Panc1 (cell line): Measurements from ENCODE around the gene CASP3. TPM values are rescaled to one million over a fixed set of nuclear protein-coding genes. Genes with fewer than 3 reads are reported as not detected.

Experiments
- ATAC-seq: fragments of 200-7000 bp; cut with Tn5 transposase; 2 replicates; pipeline ENCODE4 v1.9.1; 2020; ENCODE audit warnings: mild to moderate bottlenecking, moderate library complexity
- BruUV-seq: library from RNA; stranded (reverse); fragments of 400-500 nt; replicated peaks from 2 replicates; lab custom pipeline; 2021; lab: Mats Ljungman, UMichigan
- CTCF ChIA-PET: fragments of 300-600 bp; sonication (Branson Sonifier 250); formaldehyde crosslinking; loops from one replicate; lab custom pipeline; 2022; ENCODE audit warnings: antibody characterized with exemption; lab: Charles Lee
- POLR2A ChIA-PET: fragments of 300-600 bp; sonication (Branson Sonifier 250); formaldehyde crosslinking; loops from one replicate; lab custom pipeline; 2022; ENCODE audit warnings: antibody characterized with exemption; lab: Charles Lee
- DNase-seq: peaks from one replicate; pipeline ENCODE4 v3.0.0-alpha.2; 2010; ENCODE audit warnings: low read depth, low spot score
- H3K27ac ChIP-seq: 2 replicates; pipeline ENCODE4 v1.5.1; 2011; ENCODE audit warnings: mild to moderate bottlenecking, low read length, inconsistent platforms
- H3K27me3 ChIP-seq: fragments of 200-500 bp; sonication (Bioruptor generic); 2 replicates; pipeline ENCODE4 v1.6.0; 2014; ENCODE audit warnings: low read length, inconsistent platforms; ENCODE audit not compliant: control insufficient read depth, insufficient read depth
- H3K36me3 ChIP-seq: fragments of 200-500 bp; sonication (Bioruptor generic); 2 replicates; pipeline ENCODE4 v1.5.1; 2014; ENCODE audit warnings: inconsistent platforms, mild to moderate bottlenecking, low read length, moderate library complexity; ENCODE audit not compliant: control insufficient read depth, insufficient read depth
- H3K4me1 ChIP-seq: 2 replicates; pipeline ENCODE4 v1.5.1; 2011; ENCODE audit warnings: inconsistent platforms, mild to moderate bottlenecking, low read length, moderate library complexity; ENCODE audit not compliant: control insufficient read depth, insufficient read depth
- H3K4me3 ChIP-seq, 2 experiments: 2 replicates each; pipeline ENCODE4 v1.5.1; 2011 to 2012; ENCODE audit warnings: low read depth in 2 of 2, low read length in 2 of 2, mild to moderate bottlenecking in 2 of 2, inconsistent platforms in 1 of 2, moderate library complexity in 1 of 2
- H3K9me3 ChIP-seq: fragments of 200-500 bp; sonication (Bioruptor generic); 2 replicates; pipeline ENCODE4 v1.5.1; 2014; ENCODE audit warnings: low read depth, mild to moderate bottlenecking, inconsistent platforms, low read length, moderate library complexity; ENCODE audit not compliant: control insufficient read depth, insufficient read depth
- POLR2AphosphoS5 ChIP-seq: IDR thresholded peaks from 2 replicates; pipeline ENCODE4 v1.6.1; 2012; ENCODE audit warnings: mild to moderate bottlenecking, low read depth, low read length, moderate library complexity
- REST ChIP-seq, 2 experiments: IDR thresholded peaks; 2 replicates each; pipeline ENCODE4 v1.6.1; 2011 to 2012; ENCODE audit warnings: low read depth in 2 of 2, control low read depth in 1 of 2, low read length in 1 of 2, mild to moderate bottlenecking in 1 of 2, moderate library complexity in 1 of 2; ENCODE audit not compliant: insufficient read depth in 1 of 2
- SIN3A ChIP-seq: IDR thresholded peaks from 2 replicates; pipeline ENCODE4 v1.6.1; 2012; ENCODE audit warnings: low read depth, mild to moderate bottlenecking, low read length, moderate library complexity, borderline replicate concordance; ENCODE audit not compliant: insufficient read depth
- TCF7L2 ChIP-seq: IDR thresholded peaks from 2 replicates; pipeline ENCODE4 v1.6.1; 2011; ENCODE audit warnings: mild to moderate bottlenecking, low read depth, low read length, inconsistent platforms
- in situ Hi-C: cut with HindIII; loops from 2 replicates; pipeline ENCODE4 v1.10.0; 2016; ENCODE audit warnings: low sequenced_read_pairs, low pct_unique_long_range_greater_than_20kb
- intact Hi-C: fragments of 100-400 bp; cut with micrococcal nuclease; formaldehyde crosslinking; loops from one replicate; pipeline ENCODE4 v1.10.0; 2022; ENCODE audit not compliant: unreplicated experiment
- total RNA-seq: library from RNA; stranded (reverse); gene quantifications from one replicate; pipeline ENCODE4 v1.2.1, GENCODE V29; 2021; ENCODE audit not compliant: unreplicated experiment
- TF ChIP-seq, protein P1 (sequence below): fragments of 450-650 bp; IDR thresholded peaks from 2 replicates; pipeline ENCODE4 v1.5.1; 2017; ENCODE audit warnings: mild to moderate bottlenecking

The CASP3 gene
- total RNA-seq, 1 experiment from 2014 or later, result 24.3 TPM

DNA sequence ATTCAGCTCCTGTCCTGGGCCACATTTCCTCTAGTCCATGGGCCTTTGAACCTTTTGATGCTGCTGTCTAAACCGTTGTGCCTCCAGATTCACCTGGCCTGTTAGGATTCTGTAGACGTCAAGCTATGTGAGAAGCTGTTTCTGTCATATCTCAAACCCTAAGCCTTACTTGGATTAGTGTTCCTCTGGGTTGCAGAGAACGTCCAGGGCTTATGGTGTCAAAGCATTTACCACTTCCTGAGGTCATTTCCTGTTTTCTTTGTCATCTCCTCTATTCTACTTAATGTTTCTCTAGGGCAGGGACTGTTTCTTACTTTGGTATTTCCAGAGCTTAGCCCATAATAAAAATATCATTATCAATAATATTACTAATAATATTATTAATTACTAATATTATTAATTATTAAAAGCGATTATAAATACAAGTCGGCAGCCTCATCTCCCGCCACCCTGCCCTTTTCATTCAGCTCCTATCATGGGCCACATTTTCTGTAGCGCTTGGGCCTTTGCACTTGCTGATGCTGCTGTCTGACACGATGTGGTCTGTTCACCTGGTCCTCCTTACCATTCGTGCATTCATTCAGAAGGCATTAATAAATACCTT, 19.4 kb upstream of the CASP3 start:
- CTCF ChIA-PET, result no interaction called here
- TF ChIP-seq POLR2AphosphoS5, result no peak
- TF ChIP-seq, protein P1, sequence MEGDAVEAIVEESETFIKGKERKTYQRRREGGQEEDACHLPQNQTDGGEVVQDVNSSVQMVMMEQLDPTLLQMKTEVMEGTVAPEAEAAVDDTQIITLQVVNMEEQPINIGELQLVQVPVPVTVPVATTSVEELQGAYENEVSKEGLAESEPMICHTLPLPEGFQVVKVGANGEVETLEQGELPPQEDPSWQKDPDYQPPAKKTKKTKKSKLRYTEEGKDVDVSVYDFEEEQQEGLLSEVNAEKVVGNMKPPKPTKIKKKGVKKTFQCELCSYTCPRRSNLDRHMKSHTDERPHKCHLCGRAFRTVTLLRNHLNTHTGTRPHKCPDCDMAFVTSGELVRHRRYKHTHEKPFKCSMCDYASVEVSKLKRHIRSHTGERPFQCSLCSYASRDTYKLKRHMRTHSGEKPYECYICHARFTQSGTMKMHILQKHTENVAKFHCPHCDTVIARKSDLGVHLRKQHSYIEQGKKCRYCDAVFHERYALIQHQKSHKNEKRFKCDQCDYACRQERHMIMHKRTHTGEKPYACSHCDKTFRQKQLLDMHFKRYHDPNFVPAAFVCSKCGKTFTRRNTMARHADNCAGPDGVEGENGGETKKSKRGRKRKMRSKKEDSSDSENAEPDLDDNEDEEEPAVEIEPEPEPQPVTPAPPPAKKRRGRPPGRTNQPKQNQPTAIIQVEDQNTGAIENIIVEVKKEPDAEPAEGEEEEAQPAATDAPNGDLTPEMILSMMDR, result no peak
- no peak for TF ChIP-seq SIN3A
- TF ChIP-seq REST (IDR thresholded peaks at IDR 0.05; ENCODE audit: insufficient read depth in 1 of 2, low read depth in 2 of 2, low read length in 1 of 2), result no peak
- no peak for TF ChIP-seq TCF7L2
- H3K4me1 ChIP-seq, result no peaks in the 10 kb centered on the region
- no TSS peak for BruUV-seq
- H3K9me3 ChIP-seq, result no peaks in the 10 kb centered on the region
- no peak overlapping the region for H3K4me3 ChIP-seq
- POLR2A ChIA-PET, result no interaction called here
- no peak for ATAC-seq
- H3K36me3 ChIP-seq, result no peaks in the 10 kb centered on the region
- H3K27me3 ChIP-seq, result no peaks in the 10 kb centered on the region
- in situ Hi-C loops (no loop called here), intact Hi-C loops (no loop called here)
- DNase-seq, result no peak
- H3K27ac ChIP-seq, result no peak overlapping the region

DNA sequence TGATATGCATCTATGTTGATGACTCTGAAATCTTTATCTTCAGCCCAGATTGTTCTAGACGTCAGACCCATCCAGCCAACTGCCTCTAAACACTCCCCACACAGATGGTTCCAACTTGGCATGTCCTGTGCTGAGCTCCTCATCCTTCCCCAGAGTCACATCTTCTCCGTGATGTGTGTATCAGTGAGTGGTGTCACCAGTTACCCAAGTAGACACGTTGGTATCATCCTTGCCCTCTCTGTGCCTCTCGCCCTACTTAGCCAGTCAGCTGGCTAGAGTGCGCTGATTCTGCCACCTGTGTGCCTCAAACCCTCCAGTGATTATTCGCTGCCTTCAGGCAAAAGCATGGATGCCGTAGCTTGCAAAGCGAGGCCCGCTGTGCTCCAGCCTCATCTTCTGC, 18.8 kb upstream of the CASP3 start:
- BruUV-seq, result no TSS peak
- in situ Hi-C loops, result no loop called here
- no peaks in the 10 kb centered on the region for H3K4me1 ChIP-seq
- H3K9me3 ChIP-seq, result no peaks in the 10 kb centered on the region
- intact Hi-C loops, result no loop called here
- DNase-seq (no peak), ATAC-seq (no peak)
- CTCF ChIA-PET, result no interaction called here
- H3K36me3 ChIP-seq, result no peaks in the 10 kb centered on the region
- POLR2A ChIA-PET, result no interaction called here
- no peak overlapping the region for H3K27ac ChIP-seq
- no peak overlapping the region for H3K4me3 ChIP-seq
- no peaks in the 10 kb centered on the region for H3K27me3 ChIP-seq
- TF ChIP-seq REST (IDR thresholded peaks at IDR 0.05; ENCODE audit: insufficient read depth in 1 of 2, low read depth in 2 of 2, low read length in 1 of 2), result no peak
- no peak for TF ChIP-seq SIN3A
- no peak for TF ChIP-seq POLR2AphosphoS5
- TF ChIP-seq, protein P1, result no peak
- TF ChIP-seq TCF7L2, result no peak
